PC-3 (cell line): ENCODE results near the gene RPS15. TPM values are rescaled to one million over a fixed set of nuclear protein-coding genes. Genes with fewer than 3 reads are reported as not detected.

Source experiments
- ATAC-seq: fragments of 200-7000 bp; cut with Tn5 transposase; 2 replicates; pipeline ENCODE4 v1.9.1; 2020; ENCODE audit warnings: mild to moderate bottlenecking, moderate library complexity
- BruUV-seq: library from RNA; stranded (reverse); fragments of 400-500 nt; replicated peaks from 2 replicates; lab custom pipeline; 2021; lab: Mats Ljungman, UMichigan
- CTCF ChIA-PET: fragments of 300-600 bp; sonication (Branson Sonifier 250); formaldehyde crosslinking; loops from one replicate; lab custom pipeline; 2022; ENCODE audit warnings: antibody characterized with exemption; lab: Charles Lee
- POLR2A ChIA-PET: fragments of 300-600 bp; sonication (Branson Sonifier 250); formaldehyde crosslinking; loops from one replicate; lab custom pipeline; 2022; ENCODE audit warnings: antibody characterized with exemption; ENCODE audit not compliant: unreplicated experiment; lab: Charles Lee
- DNase-seq: peaks from one replicate; pipeline ENCODE4 v3.0.0-alpha.2; 2015
- H2AFZ ChIP-seq: fragments of 300-600 bp; sonication (generic); 2 replicates; pipeline ENCODE4 v1.6.0; 2016; ENCODE audit warnings: antibody characterized with exemption, low read length
- H3F3A ChIP-seq: fragments of 300-600 bp; sonication (generic); one replicate; pipeline ENCODE4 v1.6.0; 2017; ENCODE audit warnings: antibody characterized with exemption, low read length, control low read depth, mild to moderate bottlenecking; ENCODE audit not compliant: unreplicated experiment
- H3K27ac ChIP-seq: fragments of 300-600 bp; sonication (generic); 2 replicates; pipeline ENCODE4 v1.5.1; 2016; ENCODE audit warnings: mild to moderate bottlenecking, low read length
- H3K27me3 ChIP-seq: fragments of 300-600 bp; sonication (generic); 2 replicates; pipeline ENCODE4 v1.6.1; 2016; ENCODE audit warnings: low read length, mixed read lengths
- H3K36me3 ChIP-seq: fragments of 300-600 bp; sonication (generic); 2 replicates; pipeline ENCODE4 v1.6.1; 2016; ENCODE audit warnings: low read depth, mixed run types, low read length, mixed read lengths
- H3K4me1 ChIP-seq: fragments of 300-600 bp; sonication (generic); 2 replicates; pipeline ENCODE4 v1.5.1; 2016; ENCODE audit warnings: low read length; ENCODE audit not compliant: insufficient read depth
- H3K4me2 ChIP-seq: fragments of 300-600 bp; sonication (generic); 2 replicates; pipeline ENCODE4 v1.6.0; 2016; ENCODE audit warnings: low read length
- H3K4me3 ChIP-seq: fragments of 300-600 bp; sonication (generic); 2 replicates; pipeline ENCODE4 v1.5.1; 2016; ENCODE audit warnings: mild to moderate bottlenecking, low read length, mixed read lengths
- H3K79me2 ChIP-seq: fragments of 300-600 bp; sonication (generic); 2 replicates; pipeline ENCODE4 v1.6.1; 2017; ENCODE audit warnings: low read length, mixed read lengths
- H3K9ac ChIP-seq: fragments of 300-600 bp; sonication (generic); 2 replicates; pipeline ENCODE4 v1.6.0; 2016; ENCODE audit warnings: mild to moderate bottlenecking, low read length
- H3K9me2 ChIP-seq: fragments of 300-600 bp; sonication (generic); replicated peaks from 2 replicates; pipeline ENCODE4 v1.6.1; 2016; ENCODE audit warnings: mixed run types, low read length, mixed read lengths
- H3K9me3 ChIP-seq: fragments of 300-600 bp; sonication (generic); 2 replicates; pipeline ENCODE4 v1.6.1; 2016; ENCODE audit warnings: low read length, mixed read lengths
- H4K20me1 ChIP-seq: fragments of 300-600 bp; sonication (generic); 2 replicates; pipeline ENCODE4 v1.6.1; 2016; ENCODE audit warnings: low read length, mixed read lengths
- EZH2 ChIP-seq: fragments of 300-600 bp; sonication (generic); IDR thresholded peaks from one replicate; pipeline ENCODE4 v1.6.1; 2017; ENCODE audit warnings: antibody characterized with exemption, mild to moderate bottlenecking, low read length; ENCODE audit not compliant: unreplicated experiment
- EZH2phosphoT487 ChIP-seq: fragments of 300-600 bp; sonication (generic); IDR thresholded peaks from 2 replicates; pipeline ENCODE4 v1.6.1; 2018; ENCODE audit warnings: mild to moderate bottlenecking, antibody characterized with exemption, low read length, borderline replicate concordance
- intact Hi-C: fragments of 100-400 bp; cut with micrococcal nuclease; formaldehyde crosslinking; loops from 2 replicates; pipeline ENCODE4 v1.9.0; 2023
- total RNA-seq: library from RNA; depleted of rRNA; stranded (reverse); fragments of >200 nt; gene quantifications from 2 replicates; pipeline ENCODE4 v1.2.3, GENCODE V29; 2014
- TF ChIP-seq, protein P1 (sequence below): fragments of 300-600 bp; sonication (generic); conservative IDR thresholded peaks from 2 replicates; pipeline ENCODE4 v1.5.1; 2017; ENCODE audit warnings: antibody characterized with exemption, low read depth, mild to moderate bottlenecking, low read length

Gene RPS15
- total RNA-seq, 1 experiment from 2014 or later, result 1,797 TPM

DNA sequence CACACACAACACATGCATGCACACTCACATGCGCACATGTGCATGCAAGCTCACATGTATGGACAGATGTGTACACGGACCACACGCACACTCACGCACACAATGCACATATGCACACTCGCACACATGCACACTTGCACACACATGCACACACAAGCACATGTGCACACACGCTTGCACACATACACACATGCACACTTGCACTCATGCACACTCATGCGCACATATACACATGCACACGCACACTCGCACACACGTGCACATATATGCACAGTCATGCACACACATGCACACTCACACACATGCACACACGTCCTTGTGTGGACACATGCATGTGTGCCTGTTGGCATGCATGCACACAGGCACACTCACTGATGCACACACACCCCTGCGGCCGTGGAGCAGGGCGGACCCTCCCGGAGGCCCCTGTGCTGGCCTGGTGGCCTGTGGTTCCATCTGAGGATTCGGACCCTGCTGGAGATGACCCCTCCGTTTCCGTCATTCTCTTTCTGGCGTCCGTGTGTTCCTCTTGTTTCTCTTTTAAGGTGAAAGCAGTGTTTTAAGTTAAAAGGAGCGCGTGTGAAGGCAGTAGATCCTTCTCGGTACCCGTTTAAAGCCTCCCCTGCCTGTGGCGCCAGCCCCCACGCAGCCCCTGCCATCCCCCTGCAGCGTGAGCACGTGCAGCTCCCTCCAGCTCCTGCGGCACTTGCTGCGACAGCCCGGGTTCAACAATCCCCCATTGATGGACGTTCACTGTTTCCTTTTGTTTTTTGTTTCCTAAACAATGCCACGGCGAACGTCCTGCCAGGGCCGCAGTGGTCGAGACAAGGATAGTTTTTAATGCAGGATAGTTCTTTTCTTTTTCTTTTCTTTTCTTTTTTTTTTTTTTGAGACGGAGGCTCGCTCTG, 48.9 kb upstream of the RPS15 start:
- Histone ChIP-seq H3K4me2 (no peak overlapping the region), H3K27ac (no peak overlapping the region), H3K4me1 (no peaks in the 10 kb centered on the region), H4K20me1 (no peaks in the 10 kb centered on the region), H3K9ac (no peak overlapping the region), H3K79me2 (peaks cover 19% of the 10 kb centered on the region), H2AFZ (no peak overlapping the region), H3F3A (no peaks in the 10 kb centered on the region), H3K4me3 (no peak overlapping the region), H3K27me3 (no peaks in the 10 kb centered on the region), H3K9me2 (no peaks in the 10 kb centered on the region), H3K36me3 (peaks cover 5% of the 10 kb centered on the region; the same call in 1 of the 2 replicates), H3K9me3 (no peaks in the 10 kb centered on the region)
- BruUV-seq, result no TSS peak
- DNase-seq (no peak), ATAC-seq (no peak)
- ChIA-PET CTCF (no interaction called here), POLR2A (interaction anchor here (0.6 kb wide), 1 partner anchor 120 kb away, joined by 4 read pairs; the partner anchor contains the start of gene CIRBP)
- TF ChIP-seq, protein P1, sequence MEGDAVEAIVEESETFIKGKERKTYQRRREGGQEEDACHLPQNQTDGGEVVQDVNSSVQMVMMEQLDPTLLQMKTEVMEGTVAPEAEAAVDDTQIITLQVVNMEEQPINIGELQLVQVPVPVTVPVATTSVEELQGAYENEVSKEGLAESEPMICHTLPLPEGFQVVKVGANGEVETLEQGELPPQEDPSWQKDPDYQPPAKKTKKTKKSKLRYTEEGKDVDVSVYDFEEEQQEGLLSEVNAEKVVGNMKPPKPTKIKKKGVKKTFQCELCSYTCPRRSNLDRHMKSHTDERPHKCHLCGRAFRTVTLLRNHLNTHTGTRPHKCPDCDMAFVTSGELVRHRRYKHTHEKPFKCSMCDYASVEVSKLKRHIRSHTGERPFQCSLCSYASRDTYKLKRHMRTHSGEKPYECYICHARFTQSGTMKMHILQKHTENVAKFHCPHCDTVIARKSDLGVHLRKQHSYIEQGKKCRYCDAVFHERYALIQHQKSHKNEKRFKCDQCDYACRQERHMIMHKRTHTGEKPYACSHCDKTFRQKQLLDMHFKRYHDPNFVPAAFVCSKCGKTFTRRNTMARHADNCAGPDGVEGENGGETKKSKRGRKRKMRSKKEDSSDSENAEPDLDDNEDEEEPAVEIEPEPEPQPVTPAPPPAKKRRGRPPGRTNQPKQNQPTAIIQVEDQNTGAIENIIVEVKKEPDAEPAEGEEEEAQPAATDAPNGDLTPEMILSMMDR, result no peak
- TF ChIP-seq EZH2 (no peak), EZH2phosphoT487 (no peak)
- intact Hi-C loops, result no loop called here

DNA sequence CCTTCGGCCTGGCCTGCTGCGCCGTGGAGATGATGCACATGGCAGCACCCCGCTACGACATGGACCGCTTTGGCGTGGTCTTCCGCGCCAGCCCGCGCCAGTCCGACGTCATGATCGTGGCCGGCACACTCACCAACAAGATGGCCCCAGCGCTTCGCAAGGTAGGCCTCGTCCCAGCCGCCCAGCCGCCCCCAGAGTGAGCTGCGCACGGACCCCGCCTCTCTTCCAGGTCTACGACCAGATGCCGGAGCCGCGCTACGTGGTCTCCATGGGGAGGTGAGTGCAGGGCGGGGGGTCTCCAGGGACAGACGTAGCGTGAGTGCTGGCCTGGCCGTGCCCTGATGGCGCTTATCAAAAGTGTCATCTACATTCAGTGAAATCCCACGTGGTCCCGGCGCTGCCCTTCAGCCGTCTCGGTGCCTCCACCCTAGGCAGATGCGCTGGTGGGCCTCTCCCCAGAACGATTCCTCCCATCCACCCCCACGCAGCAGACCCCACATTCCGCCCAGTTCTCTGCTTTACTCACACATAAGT, 47.2 kb upstream of the RPS15 start:
- CTCF ChIA-PET, result no interaction called here
- Histone ChIP-seq H4K20me1 (no peaks in the 10 kb centered on the region), H3K4me2 (no peak overlapping the region), H3K4me3 (no peak overlapping the region), H3K36me3 (peaks cover 5% of the 10 kb centered on the region; the same call in 1 of the 2 replicates), H3K27ac (no peak overlapping the region), H3K9ac (no peak overlapping the region), H3K9me3 (no peaks in the 10 kb centered on the region), H3K79me2 (peaks cover 3% of the 10 kb centered on the region; the same call in 1 of the 2 replicates), H3K4me1 (no peaks in the 10 kb centered on the region), H3K27me3 (no peaks in the 10 kb centered on the region), H3F3A (no peaks in the 10 kb centered on the region), H3K9me2 (no peaks in the 10 kb centered on the region), H2AFZ (no peak overlapping the region)
- POLR2A ChIA-PET, result no interaction called here
- intact Hi-C loops, result no loop called here
- no TSS peak for BruUV-seq
- ATAC-seq, result no peak
- no peak for DNase-seq
- TF ChIP-seq, protein P1, result no peak
- TF ChIP-seq EZH2phosphoT487, result no peak
- TF ChIP-seq EZH2, result no peak

DNA sequence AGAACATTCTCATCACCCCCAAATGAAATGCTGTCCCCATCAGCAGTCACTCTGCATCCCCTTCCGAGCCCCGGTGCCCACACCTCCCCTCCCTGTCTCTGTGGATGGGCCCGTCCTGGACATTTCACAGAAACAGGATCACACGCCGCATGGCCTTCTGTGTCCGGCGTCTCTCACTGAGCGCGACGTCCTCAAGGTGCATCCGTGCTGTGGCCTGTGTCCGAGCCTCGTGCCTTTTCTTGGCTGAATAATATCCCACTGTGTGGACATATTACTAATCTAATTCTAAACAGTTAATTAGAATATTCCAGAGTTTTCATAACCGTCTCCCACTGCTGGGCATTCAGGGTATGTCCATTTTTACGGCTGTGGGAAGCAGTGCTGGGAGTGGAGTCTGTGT, 45.8 kb upstream of the RPS15 start:
- TF ChIP-seq EZH2 (no peak), EZH2phosphoT487 (no peak)
- TF ChIP-seq, protein P1, result no peak
- intact Hi-C loops, result no loop called here
- Histone ChIP-seq H3K4me1 (no peaks in the 10 kb centered on the region), H3K9me3 (no peaks in the 10 kb centered on the region), H3K4me3 (no peak overlapping the region), H3K9me2 (no peaks in the 10 kb centered on the region), H2AFZ (no peak overlapping the region), H3K36me3 (peaks cover 5% of the 10 kb centered on the region; the same call in 1 of the 2 replicates), H3K27me3 (no peaks in the 10 kb centered on the region), H3K9ac (no peak overlapping the region), H3F3A (no peaks in the 10 kb centered on the region), H3K4me2 (no peak overlapping the region), H3K27ac (no peak overlapping the region), H3K79me2 (no peaks in the 10 kb centered on the region), H4K20me1 (no peaks in the 10 kb centered on the region)
- ATAC-seq (no peak), DNase-seq (no peak)
- ChIA-PET CTCF (no interaction called here), POLR2A (no interaction called here)
- no TSS peak for BruUV-seq
